Neural cell (in vitro differentiated cells): Measurements from ENCODE around the gene SSC5D. TPM values are rescaled to one million over a fixed set of nuclear protein-coding genes. Genes with fewer than 3 reads are reported as not detected.
A peak's percentile ranks its signal among the peaks of the same experiment; 100 is the strongest.

Experiments
- H2AFZ ChIP-seq: fragments of 200-600, 300-800 bp; sonication (generic), shearing (Covaris generic); 2 replicates; pipeline ENCODE4 v1.6.0; 2014; ENCODE audit warnings: low read depth, mild to moderate bottlenecking, antibody characterized with exemption, low read length, moderate library complexity
- H3F3A ChIP-seq: fragments of 200-600 bp; shearing (Covaris generic); 2 replicates; pipeline ENCODE4 v1.6.1; 2016; ENCODE audit warnings: mild to moderate bottlenecking, moderate library complexity, mixed read lengths, antibody characterized with exemption, low read length; ENCODE audit not compliant: insufficient read depth, poor library complexity, severe bottlenecking
- H3K27ac ChIP-seq: fragments of 200-600, 300-800 bp; sonication (generic), shearing (Covaris generic); 2 replicates; pipeline ENCODE4 v1.5.1; 2014; ENCODE audit warnings: mild to moderate bottlenecking, low read length, moderate library complexity
- H3K27me3 ChIP-seq: fragments of 300-800, 200-600 bp; sonication (generic), shearing (Covaris generic); 2 replicates; pipeline ENCODE4 v1.6.0; 2014; ENCODE audit warnings: mild to moderate bottlenecking, low read depth, low read length, moderate library complexity; ENCODE audit not compliant: insufficient read depth
- H3K36me3 ChIP-seq: fragments of 300-800, 200-600 bp; sonication (generic), shearing (Covaris generic); 2 replicates; pipeline ENCODE4 v1.5.1; 2014; ENCODE audit warnings: mild to moderate bottlenecking, antibody characterized with exemption, low read length, moderate library complexity; ENCODE audit not compliant: insufficient read depth
- H3K4me2 ChIP-seq: fragments of 300-800, 200-600 bp; sonication (generic), shearing (Covaris generic); 2 replicates; pipeline ENCODE4 v1.6.0; 2014; ENCODE audit warnings: mild to moderate bottlenecking, low read length
- H3K4me3 ChIP-seq: fragments of 300-800, 200-600 bp; sonication (generic), shearing (Covaris generic); 2 replicates; pipeline ENCODE4 v1.5.1; 2014; ENCODE audit warnings: mild to moderate bottlenecking, low read length, moderate library complexity
- H3K79me2 ChIP-seq: fragments of 200-600 bp; shearing (Covaris generic); replicated peaks from 2 replicates; pipeline ENCODE4 v1.6.0; 2014; ENCODE audit warnings: mild to moderate bottlenecking, low read length, moderate library complexity; ENCODE audit not compliant: insufficient read depth
- H3K9ac ChIP-seq: fragments of 300-800, 200-600 bp; sonication (generic), shearing (Covaris generic); 2 replicates; pipeline ENCODE4 v1.6.1; 2016; ENCODE audit warnings: mild to moderate bottlenecking, low read length, mixed read lengths
- H3K9me2 ChIP-seq: fragments of 200-600 bp; shearing (Covaris generic); 2 replicates; pipeline ENCODE4 v1.6.1; 2016; ENCODE audit warnings: mild to moderate bottlenecking, low read length, mixed read lengths; ENCODE audit not compliant: insufficient read depth
- H3K9me3 ChIP-seq: fragments of 200-600, 300-800 bp; sonication (generic), shearing (Covaris generic); 2 replicates; pipeline ENCODE4 v1.6.1; 2016; ENCODE audit warnings: mild to moderate bottlenecking, mixed run types, low read length, moderate library complexity, mixed read lengths
- H4K20me1 ChIP-seq: fragments of 200-600 bp; shearing (Covaris generic); 2 replicates; pipeline ENCODE4 v1.6.1; 2016; ENCODE audit warnings: mild to moderate bottlenecking, mixed run types; ENCODE audit not compliant: insufficient read depth
- CTCF ChIP-seq: fragments of 450-650 bp; IDR thresholded peaks from 2 replicates; pipeline ENCODE4 v1.5.1; 2014; ENCODE audit warnings: antibody characterized with exemption, mild to moderate bottlenecking, moderate library complexity; ENCODE audit not compliant: poor library complexity, severe bottlenecking
- EZH2 ChIP-seq: fragments of 200-600, 300-800 bp; shearing (Covaris generic), sonication (generic); IDR thresholded peaks from 2 replicates; pipeline ENCODE4 v1.6.1; 2014; ENCODE audit warnings: antibody characterized with exemption, low read length, borderline replicate concordance, mild to moderate bottlenecking; ENCODE audit not compliant: insufficient read depth, poor library complexity, severe bottlenecking
- MXI1 ChIP-seq: fragments of 450-650 bp; conservative IDR thresholded peaks from 2 replicates; pipeline ENCODE4 v1.6.1; 2014; ENCODE audit warnings: antibody characterized with exemption, mild to moderate bottlenecking; ENCODE audit not compliant: poor library complexity, severe bottlenecking
- SMC3 ChIP-seq: fragments of 450-650 bp; conservative IDR thresholded peaks from 2 replicates; pipeline ENCODE4 v1.6.1; 2014; ENCODE audit warnings: antibody characterized with exemption, mild to moderate bottlenecking, moderate library complexity; ENCODE audit not compliant: poor library complexity
- TAF1 ChIP-seq: IDR thresholded peaks from 2 replicates; pipeline ENCODE4 v1.6.1; 2012; ENCODE audit warnings: low read depth
- polyA plus RNA-seq: library from polyadenylated mRNA; depleted of rRNA; stranded (reverse); fragments of >200 nt; gene quantifications from 2 replicates; pipeline ENCODE4 v1.2.3, GENCODE V29; 2014
- TF ChIP-seq, protein P1 (sequence below): IDR thresholded peaks from 2 replicates; pipeline ENCODE4 v1.6.1; 2012; ENCODE audit warnings: borderline replicate concordance

Gene SSC5D
- polyA plus RNA-seq, 1 donor from 2014 or later: 0.45 TPM

- H3K36me3 ChIP-seq: no peaks in the 10 kb centered on the region
- no peaks in the 10 kb centered on the region for H3K79me2 ChIP-seq
- H3K27me3 ChIP-seq: no peaks in the 10 kb centered on the region
Measured at GRCh38 chr19:55467236-55468053, 20.8 kb upstream of the SSC5D start.

GRCh38 chr19:55468054-55468393 is 20.2 kb upstream of the SSC5D start:
- TF ChIP-seq, protein P1, sequence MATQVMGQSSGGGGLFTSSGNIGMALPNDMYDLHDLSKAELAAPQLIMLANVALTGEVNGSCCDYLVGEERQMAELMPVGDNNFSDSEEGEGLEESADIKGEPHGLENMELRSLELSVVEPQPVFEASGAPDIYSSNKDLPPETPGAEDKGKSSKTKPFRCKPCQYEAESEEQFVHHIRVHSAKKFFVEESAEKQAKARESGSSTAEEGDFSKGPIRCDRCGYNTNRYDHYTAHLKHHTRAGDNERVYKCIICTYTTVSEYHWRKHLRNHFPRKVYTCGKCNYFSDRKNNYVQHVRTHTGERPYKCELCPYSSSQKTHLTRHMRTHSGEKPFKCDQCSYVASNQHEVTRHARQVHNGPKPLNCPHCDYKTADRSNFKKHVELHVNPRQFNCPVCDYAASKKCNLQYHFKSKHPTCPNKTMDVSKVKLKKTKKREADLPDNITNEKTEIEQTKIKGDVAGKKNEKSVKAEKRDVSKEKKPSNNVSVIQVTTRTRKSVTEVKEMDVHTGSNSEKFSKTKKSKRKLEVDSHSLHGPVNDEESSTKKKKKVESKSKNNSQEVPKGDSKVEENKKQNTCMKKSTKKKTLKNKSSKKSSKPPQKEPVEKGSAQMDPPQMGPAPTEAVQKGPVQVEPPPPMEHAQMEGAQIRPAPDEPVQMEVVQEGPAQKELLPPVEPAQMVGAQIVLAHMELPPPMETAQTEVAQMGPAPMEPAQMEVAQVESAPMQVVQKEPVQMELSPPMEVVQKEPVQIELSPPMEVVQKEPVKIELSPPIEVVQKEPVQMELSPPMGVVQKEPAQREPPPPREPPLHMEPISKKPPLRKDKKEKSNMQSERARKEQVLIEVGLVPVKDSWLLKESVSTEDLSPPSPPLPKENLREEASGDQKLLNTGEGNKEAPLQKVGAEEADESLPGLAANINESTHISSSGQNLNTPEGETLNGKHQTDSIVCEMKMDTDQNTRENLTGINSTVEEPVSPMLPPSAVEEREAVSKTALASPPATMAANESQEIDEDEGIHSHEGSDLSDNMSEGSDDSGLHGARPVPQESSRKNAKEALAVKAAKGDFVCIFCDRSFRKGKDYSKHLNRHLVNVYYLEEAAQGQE: no peak
- TF ChIP-seq SMC3: no peak
- TF ChIP-seq TAF1: no peak
- no peak for TF ChIP-seq CTCF
- TF ChIP-seq EZH2: no peak
- no peak overlapping the region for H3K4me3 ChIP-seq
- H3K9me2 ChIP-seq: no peaks in the 10 kb centered on the region
- no peak overlapping the region for H3K9ac ChIP-seq
- no peak overlapping the region for H3K4me2 ChIP-seq
- H2AFZ ChIP-seq: no peak overlapping the region
- no peaks in the 10 kb centered on the region for H3K9me3 ChIP-seq
- H3K27me3 ChIP-seq: no peaks in the 10 kb centered on the region
- no peaks in the 10 kb centered on the region for H3K79me2 ChIP-seq
- no peak overlapping the region for H3K27ac ChIP-seq
- H4K20me1 ChIP-seq: no peaks in the 10 kb centered on the region
- H3F3A ChIP-seq: no peaks in the 10 kb centered on the region
- no peaks in the 10 kb centered on the region for H3K36me3 ChIP-seq

More at GRCh38 chr19:55467236-55468053, 20.8 kb upstream of the SSC5D start:
- H2AFZ ChIP-seq: no peak overlapping the region
- TF ChIP-seq CTCF (peak; percentile 45), MXI1 (no peak)
- no peaks in the 10 kb centered on the region for H4K20me1 ChIP-seq
- H3F3A ChIP-seq: no peaks in the 10 kb centered on the region
- H3K4me2 ChIP-seq: no peak overlapping the region
- no peak overlapping the region for H3K27ac ChIP-seq
- no peak overlapping the region for H3K9ac ChIP-seq
- no peak overlapping the region for H3K4me3 ChIP-seq
- H3K9me3 ChIP-seq: no peaks in the 10 kb centered on the region
- H3K9me2 ChIP-seq: no peaks in the 10 kb centered on the region
